ENCODE measurements around the gene TBC1D14. TPM values are rescaled to one million over a fixed set of nuclear protein-coding genes. Genes with fewer than 3 reads are reported as not detected.

The TBC1D14 gene
- total and polyA plus RNA-seq, 2 of the 8 experiments (the other 6 are each of a cell fraction or from before 2014, with no cell fraction given): 45.6 to 48.2 TPM

DNA sequence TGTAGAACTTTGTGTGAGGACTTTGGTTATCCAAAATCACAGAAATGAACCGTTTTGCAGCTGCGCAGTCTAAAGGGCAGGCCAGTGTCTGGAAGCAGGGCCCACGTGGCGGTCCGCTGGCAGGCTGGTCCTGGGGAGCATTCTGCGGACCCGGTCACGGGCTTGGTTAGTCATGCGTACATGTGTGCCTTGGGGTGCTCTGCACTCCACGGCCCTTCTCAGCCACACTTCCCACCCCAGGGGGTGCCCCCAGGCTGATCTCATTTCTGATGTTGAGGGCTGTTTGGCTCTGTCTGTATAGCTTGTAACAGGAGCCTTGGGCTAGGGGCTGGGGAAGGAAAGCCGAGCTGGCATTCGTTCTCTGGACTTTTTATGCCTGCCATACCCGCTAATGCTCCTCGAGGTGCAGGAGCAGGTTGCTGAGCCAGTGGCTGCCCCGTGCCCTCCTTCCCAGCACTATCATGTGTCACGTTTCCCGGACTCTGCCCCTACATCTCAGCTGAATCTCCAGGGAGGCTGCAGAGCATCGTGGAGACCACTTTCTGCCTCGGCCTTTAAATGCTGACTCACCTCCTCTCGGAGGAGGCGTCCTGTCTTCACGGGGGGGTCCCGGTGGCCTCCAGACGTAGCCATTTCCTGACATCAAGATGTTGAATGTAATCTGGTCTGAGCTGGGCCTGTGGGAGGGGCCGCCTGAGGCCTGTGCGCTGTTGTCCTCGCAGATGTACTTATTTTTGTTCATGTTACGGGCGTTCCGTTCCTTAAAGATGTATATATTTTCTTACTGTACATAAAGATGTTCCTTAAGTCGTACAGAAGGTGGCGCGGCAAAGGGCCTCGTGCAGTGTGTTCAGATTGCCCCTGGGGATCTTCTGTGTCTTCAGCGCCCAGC is 122.2 kb downstream of the TBC1D14 start:
- DNase-seq (ENCODE audit: low read depth in 1 of 2, low spot score in 2 of 2): no peak
- Histone ChIP-seq H3K27ac (ENCODE audit: low read depth, low read length) (no peak overlapping the region), H2BK15ac (ENCODE audit: low read length) (no peak overlapping the region)
- TF ChIP-seq TCF12 (IDR thresholded peaks at IDR 0.05; ENCODE audit: low read depth, low read length): no peak
- TF ChIP-seq JUND (IDR thresholded peaks at IDR 0.05; ENCODE audit: low read length): no peak
- TF ChIP-seq, protein P1, sequence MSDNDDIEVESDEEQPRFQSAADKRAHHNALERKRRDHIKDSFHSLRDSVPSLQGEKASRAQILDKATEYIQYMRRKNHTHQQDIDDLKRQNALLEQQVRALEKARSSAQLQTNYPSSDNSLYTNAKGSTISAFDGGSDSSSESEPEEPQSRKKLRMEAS (IDR thresholded peaks at IDR 0.05): no peak
- TF ChIP-seq YY1 (IDR thresholded peaks at IDR 0.05; ENCODE audit: low read depth, low read length): no peak
- TF ChIP-seq BCL11A (IDR thresholded peaks at IDR 0.05; ENCODE audit: low read depth in 2 of 2, low read length in 2 of 2): no peak
- TF ChIP-seq SP1 (IDR thresholded peaks at IDR 0.05; ENCODE audit: low read depth, low read length): no peak
- no peak for TF ChIP-seq SRF (IDR thresholded peaks at IDR 0.05; ENCODE audit: low read depth, low read length)
- TF ChIP-seq CREB1 (IDR thresholded peaks at IDR 0.05): no peak
- no peak for TF ChIP-seq TAF1 (IDR thresholded peaks at IDR 0.05; ENCODE audit: low read depth, low read length)
- TF ChIP-seq SP2 (IDR thresholded peaks at IDR 0.05; ENCODE audit: low read length): no peak

More for the DNA sequence above, 122.2 kb downstream of the TBC1D14 start:
- Histone ChIP-seq H3K23me2 (ENCODE audit: low read depth, low read length) (peaks cover 10% of the 10 kb centered on the region; the same call in 1 of the 2 replicates), H4K5ac (ENCODE audit: insufficient read length, low read depth, low read length) (no peak overlapping the region), H3K4ac (replicated peaks; ENCODE audit: insufficient read length, low read depth, low read length) (no peak overlapping the region), H3K23ac (ENCODE audit: insufficient read length) (no peak overlapping the region), H4K91ac (replicated peaks; ENCODE audit: insufficient read length, low read length) (no peak overlapping the region), H2AK5ac (ENCODE audit: low read depth, low read length) (no peak overlapping the region), H3K79me1 (ENCODE audit: low read depth, low read length) (0 out of 2 replicates have a peak, but pooled peaks cover 3% of the 10 kb centered on the region), H3K4me3 (ENCODE audit: extremely low read depth in 1 of 4, insufficient read depth in 2 of 4, low read depth in 3 of 4, low read length in 4 of 4) (no peak overlapping the region), H4K20me1 (replicated peaks in 1 of 2; ENCODE audit: control insufficient read depth in 1 of 2, insufficient read depth in 2 of 2, low read length in 2 of 2) (peaks cover 8 to 19% of the 10 kb centered on the region in 2 experiments), H2BK20ac (ENCODE audit: low read length) (no peak overlapping the region), H3K9ac (replicated peaks in 1 of 4; ENCODE audit: extremely low read depth in 1 of 4, low read depth in 3 of 4, low read length in 3 of 4) (no peak overlapping the region), H3K36me3 (ENCODE audit: control insufficient read depth in 2 of 4, insufficient read depth in 4 of 4, low read length in 3 of 4) (peaks cover 4 to 32% (median 19%) of the 10 kb centered on the region in 4 experiments; a peak in 7 of 8 replicates), H3K4me1 (replicated peaks in 1 of 4; ENCODE audit: control insufficient read depth in 3 of 4, insufficient read depth in 4 of 4, low read length in 3 of 4) (no peaks in the 10 kb centered on the region), H3K9me3 (ENCODE audit: insufficient read depth in 2 of 2, low read depth in 1 of 2, low read length in 1 of 2) (no peaks in the 10 kb centered on the region), H3K4me2 (ENCODE audit: insufficient read depth in 1 of 2, low read depth in 2 of 2, low read length in 2 of 2) (no peak overlapping the region), H2AFZ (ENCODE audit: low read length) (no peak overlapping the region), H3K79me2 (ENCODE audit: control insufficient read depth in 1 of 2, insufficient read depth in 2 of 2, low read length in 2 of 2) (no peaks in the 10 kb centered on the region), H2BK120ac (replicated peaks; ENCODE audit: low read depth, low read length) (no peak overlapping the region), H3K18ac (ENCODE audit: extremely low read depth, low read length) (no peak overlapping the region), H3K56ac (replicated peaks; ENCODE audit: insufficient read length, low read depth, low read length) (no peak overlapping the region), H2BK5ac (ENCODE audit: low read depth, low read length) (no peak overlapping the region), H3K27me3 (replicated peaks in 1 of 4; ENCODE audit: control insufficient read depth in 3 of 4, extremely low read depth in 1 of 4, insufficient read depth in 3 of 4, low read length in 3 of 4) (no peaks in the 10 kb centered on the region), H2BK12ac (ENCODE audit: low read depth, low read length) (no peak overlapping the region), H3K14ac (ENCODE audit: insufficient read length) (no peak overlapping the region), H4K8ac (ENCODE audit: extremely low read depth, insufficient read depth, low read length) (no peak overlapping the region)
- ChIA-PET CTCF (ENCODE audit: partially characterized antibody) (interaction anchor here (1.3 to 1.5 kb wide), 2 partner anchors 35 to 39 kb away, joined by 3 to 4 read pairs; partner anchors contain the start of gene GRPEL1), POLR2A (ENCODE audit: partially characterized antibody) (no interaction called here)
- no peak for FAIRE-seq
- WGBS, 2 experiments (ENCODE audit: extremely low coverage in 1 of 2, insufficient coverage in 1 of 2, insufficient read length in 1 of 2, insufficient replicate concordance in 2 of 2, low coverage in 1 of 2, low lambda C conversion rate in 2 of 2, missing lambda C conversion rate in 1 of 2): 90% methylated on average over 32 of the region's 35 CpGs; no CpG with 5 or more reads in 1 of the 2 experiments
